Spleen (tissue), 11 donors: ENCODE data around the gene CDK7. TPM values are rescaled to one million over a fixed set of nuclear protein-coding genes. Genes with fewer than 3 reads are reported as not detected.
"Not testable (repeated sequence)": the region's sequence is repeated elsewhere in the genome, so short reads cannot be mapped to it uniquely, and the experiment has no call there.

Source experiments
- DNase-seq: peaks from one replicate; pipeline ENCODE4 v3.0.0-alpha.2; 2020
- H3K27ac ChIP-seq, 8 donors: fragments of 200-600 bp; sonication (generic) in 7 of 8; 1 replicate in 4 of 8; 2 replicates in 4 of 8; pipeline versions ENCODE4 v1.5.0 to v1.8.0; 2016 to 2021; ENCODE audit warnings: inconsistent platforms in 4 of 8, mild to moderate bottlenecking in 4 of 8, moderate library complexity in 1 of 8
- H3K27me3 ChIP-seq, 7 donors: fragments of 200-600 bp; sonication (generic) in 6 of 7; replicated peaks in 1 of 7; 1 replicate in 4 of 7; 2 replicates in 3 of 7; pipeline versions ENCODE4 v1.5.0 to v1.8.0; 2016 to 2021; ENCODE audit warnings: inconsistent platforms in 3 of 7, mild to moderate bottlenecking in 1 of 7
- H3K36me3 ChIP-seq, 6 donors: fragments of 200-600 bp; sonication (generic) in 5 of 6; 1 replicate in 4 of 6; 2 replicates in 2 of 6; pipeline versions ENCODE4 v1.5.0 to v1.8.0; 2016 to 2021; ENCODE audit warnings: inconsistent platforms in 2 of 6
- H3K4me1 ChIP-seq, 6 donors: fragments of 200-600 bp; sonication (generic) in 5 of 6; 1 replicate in 3 of 6; 2 replicates in 3 of 6; pipeline versions ENCODE4 v1.5.0 to v1.8.0; 2016 to 2021; ENCODE audit warnings: inconsistent platforms in 3 of 6
- H3K4me3 ChIP-seq, 8 donors: fragments of 200-600 bp; sonication (generic) in 7 of 8; 1 replicate in 4 of 8; 2 replicates in 4 of 8; pipeline versions ENCODE4 v1.5.0 to v1.8.0; 2016 to 2021; ENCODE audit warnings: inconsistent platforms in 4 of 8, mild to moderate bottlenecking in 4 of 8, moderate library complexity in 2 of 8
- H3K9me3 ChIP-seq, 8 donors: fragments of 200-600 bp; sonication (generic) in 7 of 8; 1 replicate in 4 of 8; 2 replicates in 4 of 8; pipeline versions ENCODE4 v1.5.0 to v1.8.0; 2016 to 2021; ENCODE audit warnings: inconsistent platforms in 4 of 8
- CTCF ChIP-seq, 11 experiments: fragments of 200-600 bp in 7 of 11; fragments of 450-650 bp in 4 of 11; sonication (generic) in 4 of 11; IDR thresholded peaks in 8 of 11; conservative IDR thresholded peaks in 3 of 11; 1 replicate in 7 of 11; 2 replicates in 4 of 11; pipeline versions ENCODE4 v1.4.0 to v1.8.0; 2016 to 2021; ENCODE audit warnings: antibody characterized with exemption in 11 of 11, inconsistent platforms in 4 of 11, mild to moderate bottlenecking in 1 of 11
- POLR2A ChIP-seq, 3 donors: fragments of 450-650 bp; IDR thresholded peaks; one replicate each; pipeline ENCODE4 v1.5.1; 2017; ENCODE audit warnings: antibody characterized with exemption in 3 of 3, mild to moderate bottlenecking in 1 of 3
- POLR2AphosphoS5 ChIP-seq, 3 donors: sonication (generic); formaldehyde crosslinking; IDR thresholded peaks; one replicate each; pipeline ENCODE4 v1.5.1; 2017; ENCODE audit warnings: antibody characterized with exemption in 3 of 3
- WGBS, 5 donors: extraction: QIAGEN DNeasy Blood & Tissue Kit in 3 of 5; methylation state at CpG; one replicate each; pipeline versions ENCODE4 v1.1.5 to v1.1.7; 2013 to 2018; 5-methylcytosine and 5-hydroxymethylcytosine counted together
- intact Hi-C: fragments of 100-400 bp; cut with DNase I; formaldehyde crosslinking; loops from one replicate; pipeline ENCODE4 v1.15.0; 2023; ENCODE audit warnings: low total_unique reads
- polyA plus RNA-seq, 3 donors: library from polyadenylated mRNA; stranded (reverse); fragments of 200-250 nt; gene quantifications; one replicate each; pipeline ENCODE4 v1.2.1, GENCODE V29; 2013
- total RNA-seq, 7 donors: library from RNA; depleted of rRNA in 3 of 7; stranded (reverse); fragments of >200 nt in 3 of 7; fragmentation: NEBNext Ultra II Directional in 4 of 7; extraction: Animal tissue kit (Norgen Biotek cat#: 25700) in 4 of 7; gene quantifications; one replicate each; pipeline versions ENCODE4 v1.1.0 to v1.2.1, GENCODE V29; 2016 to 2021
- donor health status: healthy with polysubstance abuse.
- donor health status: DM: no; HTN: no; CAD: no; lungs with moderate emphysema.
- donor health status: DM: no; HTN: no; CAD: no.
- donor health status: Bipolar disorder and iron deficiency.
- donor health status: healthy.
- donor health status: DM: no; HTN: no; CAD: no.
- donor health status: DM: yes; HTN: yes; CAD: no.

Gene CDK7
- total and polyA plus RNA-seq, 10 donors: 12.9 to 21.9 (median 17.9) TPM

DNA sequence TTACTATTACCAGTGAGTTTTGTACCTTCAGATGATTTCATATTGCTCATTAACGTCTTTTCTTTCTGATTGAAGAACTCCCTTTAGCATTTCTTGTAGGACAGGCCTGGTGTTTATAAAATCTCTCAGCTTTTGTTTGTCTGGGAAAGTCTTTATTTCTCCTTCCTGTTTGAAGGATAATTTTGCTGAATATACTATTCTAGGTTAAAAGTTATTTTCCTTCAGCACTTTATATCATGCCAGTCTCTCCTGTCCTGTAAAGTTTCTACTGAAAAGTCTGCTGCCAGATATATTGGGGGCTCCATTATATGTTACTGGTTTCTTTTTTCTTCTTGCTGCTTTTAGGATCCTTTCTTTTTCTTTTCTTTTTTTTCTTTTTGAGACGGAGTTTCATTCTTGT, 13.3 kb downstream of the CDK7 start:
- intact Hi-C loops: no loop called here
- Histone ChIP-seq H3K4me3 (no peak overlapping the region), H3K4me1 (peaks cover 0 to 2% (median 0%) of the 10 kb centered on the region in 6 donors), H3K36me3 (peaks cover 0 to 25% (median 3%) of the 10 kb centered on the region in 6 donors), H3K9me3 (peaks cover 0 to 17% (median 12%) of the 10 kb centered on the region in 8 donors), H3K27me3 (no peaks in the 10 kb centered on the region), H3K27ac (no peak overlapping the region)
- 90 to 96% (median 94%) methylated on average over 2 of the region's 2 CpGs for WGBS, 5 donors
- TF ChIP-seq POLR2A (IDR thresholded peaks at IDR 0.05) (no peak), POLR2AphosphoS5 (IDR thresholded peaks at IDR 0.05) (no peak), CTCF (IDR thresholded peaks at IDR 0.05 in 8 of 11, conservative IDR thresholded peaks at IDR 0.05 in 3 of 11) (no peak)
- no peak for DNase-seq

DNA sequence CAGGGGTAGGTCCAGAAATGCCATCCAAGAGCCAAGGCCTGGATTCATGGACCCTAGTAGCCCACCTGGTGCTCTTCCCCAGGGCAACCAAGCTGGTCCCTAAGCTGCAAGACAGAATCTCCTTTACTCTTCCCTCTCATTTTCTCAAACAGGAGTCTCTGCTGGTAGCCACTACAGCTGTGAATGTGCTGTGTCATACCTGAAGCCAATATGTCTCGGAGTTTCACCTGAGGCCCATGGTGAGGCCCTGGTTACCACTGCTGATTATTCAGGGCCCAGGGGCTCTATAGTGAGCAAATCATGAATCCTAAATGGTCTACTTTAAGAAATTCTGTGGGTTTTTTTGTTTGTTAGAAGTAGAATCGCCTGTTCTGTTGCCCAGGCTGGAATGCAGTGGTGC, 15.9 kb downstream of the CDK7 start:
- H3K9me3 ChIP-seq: peaks cover 0 to 17% (median 12%) of the 10 kb centered on the region in 8 donors
- WGBS, 5 donors: 89 to 100% (median 96%) methylated on average over 2 of the region's 2 CpGs

DNA sequence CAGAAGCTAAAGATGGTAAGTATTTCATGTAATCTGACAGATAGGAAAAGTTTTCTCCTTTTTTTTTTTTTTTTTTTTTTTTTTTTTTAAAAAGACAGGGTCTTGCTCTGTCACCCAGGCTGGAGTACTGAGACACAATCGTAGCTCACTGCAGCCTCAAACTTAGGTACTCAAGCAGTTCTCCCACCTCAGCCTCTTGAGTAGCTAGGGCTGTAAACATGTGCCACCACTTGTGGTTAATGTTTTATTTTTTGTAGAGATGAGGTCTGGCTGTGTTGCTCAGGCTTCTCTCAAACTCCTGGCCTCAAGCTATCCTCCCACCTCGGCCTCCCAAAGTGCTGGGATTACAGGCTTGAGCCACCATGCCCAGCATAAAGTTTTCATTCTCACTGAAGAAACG, 17.8 kb downstream of the CDK7 start:
- Histone ChIP-seq H3K27ac (no peak overlapping the region), H3K4me3 (no peak overlapping the region), H3K9me3 (peaks cover 0 to 13% (median 11%) of the 10 kb centered on the region in 8 donors), H3K27me3 (no peaks in the 10 kb centered on the region), H3K36me3 (peaks cover 0 to 66% (median 21%) of the 10 kb centered on the region in 6 donors), H3K4me1 (no peaks in the 10 kb centered on the region)
- TF ChIP-seq POLR2A (IDR thresholded peaks at IDR 0.05) (no peak), CTCF (IDR thresholded peaks at IDR 0.05 in 8 of 11, conservative IDR thresholded peaks at IDR 0.05 in 3 of 11) (no peak)
- 84 to 99% (median 93%) methylated on average over 3 of the region's 3 CpGs for WGBS, 5 donors
- no peak for DNase-seq
- intact Hi-C loops: no loop called here

More for the DNA sequence above, 15.9 kb downstream of the CDK7 start:
- intact Hi-C loops: no loop called here
- Histone ChIP-seq H3K27ac (no peak overlapping the region), H3K4me1 (no peaks in the 10 kb centered on the region), H3K36me3 (peaks cover 0 to 47% (median 6%) of the 10 kb centered on the region in 6 donors), H3K27me3 (no peaks in the 10 kb centered on the region), H3K4me3 (no peak overlapping the region)
- no peak for TF ChIP-seq CTCF (IDR thresholded peaks at IDR 0.05 in 8 of 11, conservative IDR thresholded peaks at IDR 0.05 in 3 of 11)
- TF ChIP-seq POLR2A (IDR thresholded peaks at IDR 0.05): no peak
- TF ChIP-seq POLR2AphosphoS5 (IDR thresholded peaks at IDR 0.05): no peak
- no peak for DNase-seq

GRCh38 chr5:69255940-69256339, 21.3 kb downstream of the CDK7 start:
- H3K36me3 ChIP-seq: peaks cover 0 to 91% (median 47%) of the 10 kb centered on the region in 6 donors
- H3K4me1 ChIP-seq, intact Hi-C loops, H3K9me3 ChIP-seq, DNase-seq, H3K27me3 ChIP-seq, H3K27ac ChIP-seq, H3K4me3 ChIP-seq: not testable (repeated sequence)
- 93 to 95% (median 94%) methylated on average over 4 of the region's 4 CpGs for WGBS, 5 donors

- 47 to 100% (median 96%) methylated on average over 1 of the region's 1 CpG for WGBS, 5 donors
- Histone ChIP-seq H3K4me1 (no peaks in the 10 kb centered on the region), H3K27ac (no peak overlapping the region), H3K9me3 (no peaks in the 10 kb centered on the region), H3K4me3 (no peak overlapping the region), H3K27me3 (no peaks in the 10 kb centered on the region), H3K36me3 (peaks cover 0 to 97% (median 58%) of the 10 kb centered on the region in 6 donors)
- intact Hi-C loops: no loop called here
- DNase-seq: no peak
- no peak for TF ChIP-seq POLR2A (IDR thresholded peaks at IDR 0.05)
- no peak for TF ChIP-seq CTCF (IDR thresholded peaks at IDR 0.05 in 8 of 11, conservative IDR thresholded peaks at IDR 0.05 in 3 of 11)
- no peak for TF ChIP-seq POLR2AphosphoS5 (IDR thresholded peaks at IDR 0.05)
Observed at GRCh38 chr5:69257577-69257976, 22.9 kb downstream of the CDK7 start.
